Measurements from ENCODE around the gene NIM1K.
"Not testable (repeated sequence)": the region's sequence is repeated elsewhere in the genome, so short reads cannot be mapped to it uniquely, and the experiment has no call there.

NIM1K gene

GRCh38 chr5:43230707-43231106 lies 38.7 kb downstream of the NIM1K start:
- no peak for DNase-seq (ENCODE audit: low read depth, low spot score)

- no peak for DNase-seq (ENCODE audit: low read depth, low spot score)
These were observed 40.0 kb downstream of the NIM1K start for GRCh38 chr5:43231977-43232376.

GRCh38 chr5:43232943-43233833 lies 41.2 kb downstream of the NIM1K start:
- no peak for DNase-seq (ENCODE audit: low read depth, low spot score)

GRCh38 chr5:43233946-43234345 lies 41.9 kb downstream of the NIM1K start:
- no peak for DNase-seq (ENCODE audit: low read depth, low spot score)

- DNase-seq (ENCODE audit: low read depth, low spot score), result no peak
These were observed 44.8 kb downstream of the NIM1K start for GRCh38 chr5:43236653-43237355.

GRCh38 chr5:43242196-43242595 lies 50.2 kb downstream of the NIM1K start:
- DNase-seq (ENCODE audit: low read depth, low spot score), result no peak

- DNase-seq (ENCODE audit: low read depth, low spot score), result no peak
These were observed 51.2 kb downstream of the NIM1K start for GRCh38 chr5:43243270-43243669.

- DNase-seq (ENCODE audit: low read depth, low spot score), result no peak
These were observed 53.0 kb downstream of the NIM1K start for GRCh38 chr5:43244823-43245565.

GRCh38 chr5:43245724-43246385 lies 53.8 kb downstream of the NIM1K start:
- no peak for DNase-seq (ENCODE audit: low read depth, low spot score)

GRCh38 chr5:43251754-43252153 lies 59.7 kb downstream of the NIM1K start:
- no peak for DNase-seq (ENCODE audit: low read depth, low spot score)

GRCh38 chr5:43255704-43256103 lies 63.7 kb downstream of the NIM1K start:
- no peak for DNase-seq (ENCODE audit: low read depth, low spot score)

- no peak for DNase-seq (ENCODE audit: low read depth, low spot score)
These were observed 64.4 kb downstream of the NIM1K start for GRCh38 chr5:43256261-43256966.

- no peak for DNase-seq (ENCODE audit: low read depth, low spot score)
These were observed 66.1 kb downstream of the NIM1K start for GRCh38 chr5:43258116-43258515.

GRCh38 chr5:43262269-43262668 lies 70.2 kb downstream of the NIM1K start:
- DNase-seq (ENCODE audit: low read depth, low spot score), result not testable (repeated sequence)

- no peak for DNase-seq (ENCODE audit: low read depth, low spot score)
These were observed 76.3 kb downstream of the NIM1K start for GRCh38 chr5:43268188-43268820.

- no peak for DNase-seq (ENCODE audit: low read depth, low spot score)
These were observed 78.6 kb downstream of the NIM1K start for GRCh38 chr5:43270645-43271044.

- no peak for DNase-seq (ENCODE audit: low read depth, low spot score)
These were observed 81.5 kb downstream of the NIM1K start for GRCh38 chr5:43273552-43273951.

- no peak for DNase-seq (ENCODE audit: low read depth, low spot score)
These were observed 82.5 kb downstream of the NIM1K start for GRCh38 chr5:43274435-43275114.

GRCh38 chr5:43275391-43275790 lies 83.4 kb downstream of the NIM1K start:
- no peak for DNase-seq (ENCODE audit: low read depth, low spot score)

Data from activated CD4-positive, CD25-positive, alpha-beta regulatory T cell treated with anti-CD3 and anti-CD28 coated beads, Interleukin-2, amount 50 U/mL, for 16 hours (primary cell).